K562 (cell line): ENCODE data around the gene CD52. TPM values are rescaled to one million over a fixed set of nuclear protein-coding genes. Genes with fewer than 3 reads are reported as not detected.
A peak's percentile ranks its signal among the peaks of the same experiment; 100 is the strongest.

Source experiments
- ADNP ChIP-seq: fragments of 200-800 bp; sonication (Bioruptor generic); IDR thresholded peaks from 2 replicates; pipeline ENCODE4 v1.6.1; 2016; ENCODE audit warnings: missing genetic modification characterization, missing compliant biosample characterization
- ARID1B ChIP-seq: fragments of 450-650 bp; IDR thresholded peaks from 2 replicates; pipeline ENCODE4 v1.6.1; 2016; ENCODE audit warnings: antibody characterized with exemption, mild to moderate bottlenecking, inconsistent platforms
- ATF3 ChIP-seq, 2 experiments: fragments of 450-650 bp in 1 of 2; sonication (generic) in 1 of 2; formaldehyde crosslinking in 1 of 2; IDR thresholded peaks in 1 of 2; conservative IDR thresholded peaks in 1 of 2; 2 replicates each; pipeline versions ENCODE4 v1.6.1 to v1.8.1; 2016 to 2023; ENCODE audit warnings: mild to moderate bottlenecking in 2 of 2, moderate library complexity in 2 of 2, inconsistent platforms in 1 of 2, missing genetic modification reagents in 1 of 2
- E2F5 ChIP-seq: sonication (generic); formaldehyde crosslinking; IDR thresholded peaks from 2 replicates; pipeline ENCODE4 v1.8.0; 2022; ENCODE audit warnings: mild to moderate bottlenecking, missing genetic modification reagents
- HDAC1 ChIP-seq, 2 experiments: fragments of 450-650 bp; IDR thresholded peaks; 2 replicates each; pipeline ENCODE4 v1.6.1; 2016 to 2017; ENCODE audit warnings: inconsistent platforms in 1 of 2, mild to moderate bottlenecking in 1 of 2, moderate library complexity in 1 of 2
- HMBOX1 ChIP-seq: sonication (generic); IDR thresholded peaks from 2 replicates; pipeline ENCODE4 v1.6.1; 2016
- JUND ChIP-seq, 2 experiments: IDR thresholded peaks; 2 replicates in 1 of 2; 3 replicates in 1 of 2; pipeline ENCODE4 v1.6.1; 2011; ENCODE audit warnings: borderline replicate concordance in 2 of 2, low read depth in 2 of 2, low read length in 2 of 2, improper control_type of control experiment in 1 of 2, missing biosample characterization in 1 of 2, missing genetic modification characterization in 1 of 2, missing genetic modification reagents in 1 of 2
- MEIS2 ChIP-seq: fragments of 450-650 bp; IDR thresholded peaks from 2 replicates; pipeline ENCODE4 v1.6.1; 2014; ENCODE audit warnings: mild to moderate bottlenecking; ENCODE audit not compliant: partially characterized antibody
- NR2C2 ChIP-seq, 2 experiments: fragments of 200-800 bp in 1 of 2; sonication (Bioruptor generic) in 1 of 2; sonication (generic) in 1 of 2; formaldehyde crosslinking in 1 of 2; IDR thresholded peaks; 2 replicates each; pipeline versions ENCODE4 v1.6.1 to v1.8.0; 2016 to 2022; ENCODE audit warnings: mild to moderate bottlenecking in 1 of 2, missing compliant biosample characterization in 1 of 2, missing genetic modification characterization in 1 of 2, missing genetic modification reagents in 1 of 2
- RAD21 ChIP-seq, 2 experiments: fragments of 250-450 bp in 1 of 2; fragments of 450-650 bp in 1 of 2; sonication (Bioruptor Pico) in 1 of 2; formaldehyde crosslinking in 1 of 2; IDR thresholded peaks in 1 of 2; conservative IDR thresholded peaks in 1 of 2; 2 replicates each; pipeline versions ENCODE4 v1.4.0 to v1.8.0; 2020 to 2022; ENCODE audit warnings: mild to moderate bottlenecking in 2 of 2, moderate library complexity in 1 of 2
- RCOR1 ChIP-seq, 2 experiments: IDR thresholded peaks; 2 replicates each; pipeline ENCODE4 v1.6.1; 2012; ENCODE audit warnings: low read depth in 2 of 2, low read length in 2 of 2, borderline replicate concordance in 1 of 2, improper control_type of control experiment in 1 of 2
- TCF7L2 ChIP-seq: fragments of 150-350 bp; IDR thresholded peaks from 2 replicates; pipeline ENCODE4 v1.6.1; 2016; ENCODE audit warnings: low read depth, mild to moderate bottlenecking, low read length, moderate library complexity
- ZNF518B ChIP-seq: fragments of 250-450 bp; sonication (Bioruptor Pico); IDR thresholded peaks from 2 replicates; pipeline ENCODE4 v1.5.0; 2021; ENCODE audit warnings: mild to moderate bottlenecking, moderate library complexity
- ZNF561 ChIP-seq: fragments of 450-650 bp; formaldehyde crosslinking; conservative IDR thresholded peaks from 2 replicates; pipeline ENCODE4 v1.4.0; 2020; ENCODE audit warnings: mild to moderate bottlenecking, moderate library complexity
- ZNF655 ChIP-seq: fragments of 250-450 bp; sonication (Bioruptor Pico); IDR thresholded peaks from 2 replicates; pipeline ENCODE4 v1.5.0; 2021
- ZNF696 ChIP-seq: fragments of 250-450 bp; sonication (Bioruptor Pico); conservative IDR thresholded peaks from 2 replicates; pipeline ENCODE4 v1.4.0; 2020; ENCODE audit warnings: mild to moderate bottlenecking, moderate library complexity
- polyA plus RNA-seq, 8 experiments: library from polyadenylated mRNA; depleted of rRNA in 4 of 8; stranded (reverse) in 5 of 8; unstranded in 3 of 8; fragments of >200 nt; fragmentation: Nextera tagmentation in 2 of 8; fragmentation: Illumina TruSeq in 1 of 8; extraction: Ambion mirVana in 2 of 8; extraction: Trizol in 1 of 8; gene quantifications; 2 replicates each; pipeline versions ENCODE4 v1.2.1 to v1.2.3, GENCODE V29; 2011 to 2014; ENCODE audit warnings: inconsistent platforms in 1 of 8, missing spikeins in 1 of 8
- total RNA-seq, 7 experiments: library from RNA; depleted of rRNA in 6 of 7; stranded (reverse); fragments of >200 nt in 6 of 7; fragmentation: Illumina TruSeq in 2 of 7; extraction: Trizol in 2 of 7; gene quantifications; 2 replicates each; pipeline versions ENCODE4 v1.2.1 to v1.2.3, GENCODE V29; 2011 to 2021; ENCODE audit warnings: low replicate concordance in 1 of 7

CD52 gene
- total and polyA plus RNA-seq, 9 of the 15 experiments (the other 6 are each of a cell fraction or from before 2014, with no cell fraction given): 34.9 to 488 (median 173) TPM

GRCh38 chr1:26351590-26352337, 34.0 kb downstream of the CD52 start (continued):
- TF ChIP-seq ZNF518B (CRISPR knock-in tag) (no peak), RCOR1 (IDR thresholded peaks at IDR 0.05; ENCODE audit: borderline replicate concordance in 1 of 2, low read depth in 2 of 2, low read length in 2 of 2) (no peak), NR2C2 (CRISPR knock-in tag; IDR thresholded peaks at IDR 0.05) (no peak; the same call in 1 of the 2 replicates), NR2C2 (tag; IDR thresholded peaks at IDR 0.05) (peak; percentile 46; the same call in 1 of the 2 replicates), RAD21 (CRISPR knock-in tag; conservative IDR thresholded peaks at IDR 0.05 in 1 of 2, IDR thresholded peaks at IDR 0.05 in 1 of 2) (no peak), ZNF561 (CRISPR knock-in tag) (no peak), TCF7L2 (no peak), ZNF655 (CRISPR knock-in tag) (no peak), MEIS2 (no peak), ADNP (tag) (peak; percentile 34; the same call in 1 of the 2 replicates), ARID1B (peak; percentile 37), E2F5 (CRISPR knock-in tag) (no peak), ATF3 (IDR thresholded peaks at IDR 0.05) (peak; percentile 34; the same call in 1 of the 2 replicates), ATF3 (CRISPR knock-in tag; conservative IDR thresholded peaks at IDR 0.05) (no peak), ZNF696 (CRISPR knock-in tag) (no peak), JUND (IDR thresholded peaks at IDR 0.05; ENCODE audit: borderline replicate concordance, low read depth, low read length) (peak; percentile 21; the same call in 1 of the 2 replicates), JUND (tag; IDR thresholded peaks at IDR 0.05; ENCODE audit: borderline replicate concordance, low read depth, low read length) (no peak), HMBOX1 (no peak; the same call in 1 of the 2 replicates), HDAC1 (IDR thresholded peaks at IDR 0.05) (peak in 1 of 2 experiments; percentile 54; a peak in 1 of 4 replicates)
